HK-2 (cell line): Measurements from ENCODE around the gene SEMA3B.
"Not testable (repeated sequence)": the region's sequence is repeated elsewhere in the genome, so short reads cannot be mapped to it uniquely, and the experiment has no call there.

Experiments used
- DNase-seq: peaks from one replicate; pipeline ENCODE4 v3.0.0-alpha.2; 2018; ENCODE audit not compliant: unreplicated experiment

Gene SEMA3B

GRCh38 chr3:50268703-50269451 lies at the start of gene SEMA3B:
Gene SEMA3B, plus strand, starts transcription at chr3:50269147. Its CDS starts 94 bp downstream, at chr3:50269241.
- peak; percentile 64 for DNase-seq

GRCh38 chr3:50219285-50219684 lies 49.7 kb upstream of the SEMA3B start:
- no peak for DNase-seq

GRCh38 chr3:50220109-50220508 lies 48.8 kb upstream of the SEMA3B start:
- DNase-seq, result no peak

- DNase-seq, result no peak
Observed at GRCh38 chr3:50221051-50221410, 47.9 kb upstream of the SEMA3B start.

GRCh38 chr3:50221411-50222168 lies 47.4 kb upstream of the SEMA3B start:
- DNase-seq, result no peak

GRCh38 chr3:50222169-50222528 lies 46.8 kb upstream of the SEMA3B start:
- no peak for DNase-seq

- DNase-seq, result no peak
Observed at GRCh38 chr3:50224639-50225038, 44.3 kb upstream of the SEMA3B start.

- DNase-seq, result peak; percentile 58
Observed at GRCh38 chr3:50226888-50227389, 42.0 kb upstream of the SEMA3B start.

GRCh38 chr3:50227390-50228183 lies 41.4 kb upstream of the SEMA3B start:
- DNase-seq, result peak; percentile 91

GRCh38 chr3:50228184-50228763 lies 40.7 kb upstream of the SEMA3B start:
- DNase-seq, result not testable (repeated sequence)

GRCh38 chr3:50229490-50229889 lies 39.5 kb upstream of the SEMA3B start:
- DNase-seq, result no peak

- no peak for DNase-seq
Observed at GRCh38 chr3:50230104-50230793, 38.7 kb upstream of the SEMA3B start.

GRCh38 chr3:50230794-50231125 lies 38.2 kb upstream of the SEMA3B start:
- no peak for DNase-seq

- DNase-seq, result no peak
Observed at GRCh38 chr3:50231581-50231980, 37.4 kb upstream of the SEMA3B start.

GRCh38 chr3:50232303-50232702 lies 36.6 kb upstream of the SEMA3B start:
- no peak for DNase-seq

GRCh38 chr3:50233176-50233575 lies 35.8 kb upstream of the SEMA3B start:
- DNase-seq, result no peak

- peak; percentile 97 for DNase-seq
Observed at GRCh38 chr3:50235716-50236483, 33.0 kb upstream of the SEMA3B start, which contains the start of gene GNAI2. Gene GNAI2, plus strand, starts transcription at chr3:50236204. Its CDS starts 132 bp downstream, at chr3:50236336.

GRCh38 chr3:50236484-50237132 lies 32.3 kb upstream of the SEMA3B start:
- DNase-seq, result no peak

GRCh38 chr3:50237133-50237651 lies 31.8 kb upstream of the SEMA3B start:
- DNase-seq, result peak; percentile 57
